Fibroblast of villous mesenchyme (primary cell): ENCODE results near the gene SOX2. TPM values are rescaled to one million over a fixed set of nuclear protein-coding genes. Genes with fewer than 3 reads are reported as not detected.

Experiments
- DNase-seq: peaks from one replicate; pipeline ENCODE4 v3.0.0-alpha.2; 2010; ENCODE audit warnings: low read depth
- H3K4me3 ChIP-seq: 2 replicates; pipeline ENCODE4 v1.5.1; 2011; ENCODE audit warnings: low read depth, mild to moderate bottlenecking, low read length
- CTCF ChIP-seq: IDR thresholded peaks from 2 replicates; pipeline ENCODE4 v1.5.1; 2012; ENCODE audit warnings: low read depth, mild to moderate bottlenecking, low read length; ENCODE audit not compliant: insufficient read depth
- total RNA-seq: library from RNA; depleted of rRNA; stranded (reverse); fragments of >200 nt; gene quantifications from 2 replicates; pipeline ENCODE4 v1.2.3, GENCODE V29; 2012

Gene SOX2
- total RNA-seq, 1 donor = not detected

- H3K4me3 ChIP-seq = no peak overlapping the region
- no peak for DNase-seq
- no peak for TF ChIP-seq CTCF
Observed at GRCh38 chr3:181713280-181713647, 1.5 kb downstream of the SOX2 start.

GRCh38 chr3:181713676-181714612 lies 2.2 kb downstream of the SOX2 start:
- DNase-seq = no peak
- no peak overlapping the region for H3K4me3 ChIP-seq
- no peak for TF ChIP-seq CTCF

- H3K4me3 ChIP-seq = no peak overlapping the region
- no peak for TF ChIP-seq CTCF
- no peak for DNase-seq
Observed at GRCh38 chr3:181715571-181716340, 4.0 kb downstream of the SOX2 start.

GRCh38 chr3:181716966-181717365 lies 5.2 kb downstream of the SOX2 start:
- no peak overlapping the region for H3K4me3 ChIP-seq
- TF ChIP-seq CTCF = no peak
- no peak for DNase-seq

GRCh38 chr3:181717549-181718171 lies 5.9 kb downstream of the SOX2 start:
- no peak for DNase-seq
- no peak overlapping the region for H3K4me3 ChIP-seq
- TF ChIP-seq CTCF = no peak

- no peak for TF ChIP-seq CTCF
- DNase-seq = no peak
- no peak overlapping the region for H3K4me3 ChIP-seq
Observed at GRCh38 chr3:181718369-181718768, 6.6 kb downstream of the SOX2 start.
